Adrenal gland (tissue), 12 donors: ENCODE results near the gene THBS2. TPM values are rescaled to one million over a fixed set of nuclear protein-coding genes. Genes with fewer than 3 reads are reported as not detected.
A peak's percentile ranks its signal among the peaks of the same experiment; 100 is the strongest.

Source experiments
- DNase-seq, 7 donors: peaks; one replicate each; pipeline ENCODE4 v3.0.0-alpha.2; 2019 to 2020
- H3K27ac ChIP-seq, 5 donors: fragments of 200-600 bp; sonication (generic) in 4 of 5; 1 replicate in 3 of 5; 2 replicates in 2 of 5; pipeline versions ENCODE4 v1.5.1 to v1.8.0; 2016 to 2020; ENCODE audit warnings: mild to moderate bottlenecking in 1 of 5
- H3K27me3 ChIP-seq: fragments of 200-600 bp; 2 replicates; pipeline ENCODE4 v1.8.0; 2021
- H3K36me3 ChIP-seq, 2 donors: fragments of 200-600 bp; replicated peaks in 1 of 2; 1 replicate in 1 of 2; 2 replicates in 1 of 2; pipeline versions ENCODE4 v1.5.1 to v1.8.0; 2018 to 2022
- H3K4me1 ChIP-seq, 2 donors: fragments of 200-600 bp; replicated peaks in 1 of 2; 1 replicate in 1 of 2; 2 replicates in 1 of 2; pipeline versions ENCODE4 v1.5.1 to v1.8.0; 2018 to 2021
- H3K4me3 ChIP-seq, 4 donors: fragments of 200-600 bp; sonication (generic) in 3 of 4; one replicate each; pipeline ENCODE4 v1.5.1; 2016 to 2018
- H3K9me3 ChIP-seq, 3 donors: fragments of 200-600 bp; sonication (generic) in 1 of 3; replicated peaks in 1 of 3; 1 replicate in 2 of 3; 2 replicates in 1 of 3; pipeline versions ENCODE4 v1.5.1 to v1.8.0; 2016 to 2021
- POLR2A ChIP-seq, 2 donors: fragments of 450-650 bp; IDR thresholded peaks; one replicate each; pipeline ENCODE4 v1.6.1; 2017; ENCODE audit warnings: antibody characterized with exemption in 2 of 2, mild to moderate bottlenecking in 2 of 2, moderate library complexity in 1 of 2
- WGBS, 4 donors: extraction: QIAGEN DNeasy Blood & Tissue Kit in 2 of 4; methylation state at CpG; one replicate each; pipeline versions ENCODE4 v1.1.5 to v1.1.7; 2013 to 2017; 5-methylcytosine and 5-hydroxymethylcytosine counted together
- intact Hi-C, 2 donors: fragments of 100-400 bp; cut with DNase I; formaldehyde crosslinking; loops; one replicate each; pipeline versions ENCODE4 v1.14.1 to v1.15.0; 2022 to 2023
- polyA plus RNA-seq, 3 donors: library from polyadenylated mRNA; stranded (reverse); fragments of 200-250 nt in 2 of 3; fragments of 350-450 nt in 1 of 3; fragmentation: Illumina TruSeq in 1 of 3; extraction: RNeasy Lipid Tissue Mini Kit (QIAGEN cat#74804) in 1 of 3; gene quantifications; one replicate each; pipeline ENCODE4 v1.2.3, GENCODE V29; 2013 to 2014
- total RNA-seq, 9 donors: library from RNA; depleted of rRNA in 4 of 9; stranded (reverse); fragments of >200 nt in 4 of 9; fragments of 120-200 nt in 1 of 9; fragmentation: NEBNext Ultra II Directional in 1 of 9; extraction: Animal tissue kit (Norgen Biotek cat#: 25700) in 1 of 9; gene quantifications; one replicate each; pipeline versions ENCODE4 v1.1.0 to v1.2.4, GENCODE V29; 2013 to 2023
- TF ChIP-seq, protein P1 (sequence below), 6 experiments: fragments of 450-650 bp in 4 of 6; fragments of 200-600 bp in 2 of 6; sonication (generic) in 1 of 6; IDR thresholded peaks; 1 replicate in 5 of 6; 2 replicates in 1 of 6; pipeline versions ENCODE4 v1.5.1 to v1.8.0; 2016 to 2021; ENCODE audit warnings: antibody characterized with exemption in 6 of 6, mild to moderate bottlenecking in 2 of 6, moderate library complexity in 1 of 6
- donor health status: healthy with polysubstance abuse.
- donor health status: Bipolar disorder and iron deficiency.
- donor health status: DM: yes; HTN: yes; CAD: no.
- donor health status: DM: no; HTN: no; CAD: no.
- donor health status: DM: no; HTN: no; CAD: no.
- donor health status: DM: yes; HTN: yes; CAD: no.

The THBS2 gene
- total and polyA plus RNA-seq, 12 donors = 5.6 to 72.7 (median 14.8) TPM

DNA sequence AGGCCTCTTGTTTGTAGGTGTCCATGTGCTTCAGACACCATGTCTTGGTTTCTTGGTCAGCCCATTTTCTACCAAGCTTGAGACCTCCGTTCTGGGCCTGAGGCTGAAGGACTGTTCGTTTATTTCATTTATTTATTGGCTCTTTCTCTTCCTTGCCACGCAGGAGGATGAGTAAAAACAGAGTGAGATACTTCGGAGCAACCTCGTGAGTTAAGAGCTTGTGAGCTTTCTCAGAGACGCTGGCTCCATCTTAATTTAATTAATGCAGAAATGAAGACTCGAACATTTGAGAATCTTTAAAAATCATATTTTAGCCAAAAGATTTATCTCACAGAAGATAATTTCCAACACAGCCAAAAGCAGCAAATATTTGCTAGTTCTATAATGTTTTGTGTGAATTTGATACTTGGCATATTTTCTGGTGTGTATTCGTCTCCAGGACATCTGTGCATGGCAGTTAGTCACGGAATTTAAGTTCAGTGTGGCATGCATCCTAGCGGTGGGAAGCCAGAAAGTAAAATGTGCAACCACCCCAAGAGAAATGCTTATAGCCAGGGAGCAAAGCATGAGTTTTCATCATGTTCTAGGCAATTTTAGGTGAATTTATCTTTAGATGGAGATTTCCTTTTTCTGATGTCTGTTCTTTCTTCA lies 76.0 kb downstream of the THBS2 start:
- no peak for DNase-seq
- WGBS, 4 donors = 66 to 77% (median 74%) methylated on average over 10 of the region's 10 CpGs
- no peaks in the 10 kb centered on the region for H3K9me3 ChIP-seq
- no peak overlapping the region for H3K4me3 ChIP-seq
- TF ChIP-seq, protein P1, sequence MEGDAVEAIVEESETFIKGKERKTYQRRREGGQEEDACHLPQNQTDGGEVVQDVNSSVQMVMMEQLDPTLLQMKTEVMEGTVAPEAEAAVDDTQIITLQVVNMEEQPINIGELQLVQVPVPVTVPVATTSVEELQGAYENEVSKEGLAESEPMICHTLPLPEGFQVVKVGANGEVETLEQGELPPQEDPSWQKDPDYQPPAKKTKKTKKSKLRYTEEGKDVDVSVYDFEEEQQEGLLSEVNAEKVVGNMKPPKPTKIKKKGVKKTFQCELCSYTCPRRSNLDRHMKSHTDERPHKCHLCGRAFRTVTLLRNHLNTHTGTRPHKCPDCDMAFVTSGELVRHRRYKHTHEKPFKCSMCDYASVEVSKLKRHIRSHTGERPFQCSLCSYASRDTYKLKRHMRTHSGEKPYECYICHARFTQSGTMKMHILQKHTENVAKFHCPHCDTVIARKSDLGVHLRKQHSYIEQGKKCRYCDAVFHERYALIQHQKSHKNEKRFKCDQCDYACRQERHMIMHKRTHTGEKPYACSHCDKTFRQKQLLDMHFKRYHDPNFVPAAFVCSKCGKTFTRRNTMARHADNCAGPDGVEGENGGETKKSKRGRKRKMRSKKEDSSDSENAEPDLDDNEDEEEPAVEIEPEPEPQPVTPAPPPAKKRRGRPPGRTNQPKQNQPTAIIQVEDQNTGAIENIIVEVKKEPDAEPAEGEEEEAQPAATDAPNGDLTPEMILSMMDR (IDR thresholded peaks at IDR 0.05) = no peak
- TF ChIP-seq POLR2A (IDR thresholded peaks at IDR 0.05) = no peak
- no peaks in the 10 kb centered on the region for H3K27me3 ChIP-seq
- intact Hi-C loops = no loop called here
- H3K4me1 ChIP-seq = no peaks in the 10 kb centered on the region
- H3K36me3 ChIP-seq = no peaks in the 10 kb centered on the region
- no peak overlapping the region for H3K27ac ChIP-seq

DNA sequence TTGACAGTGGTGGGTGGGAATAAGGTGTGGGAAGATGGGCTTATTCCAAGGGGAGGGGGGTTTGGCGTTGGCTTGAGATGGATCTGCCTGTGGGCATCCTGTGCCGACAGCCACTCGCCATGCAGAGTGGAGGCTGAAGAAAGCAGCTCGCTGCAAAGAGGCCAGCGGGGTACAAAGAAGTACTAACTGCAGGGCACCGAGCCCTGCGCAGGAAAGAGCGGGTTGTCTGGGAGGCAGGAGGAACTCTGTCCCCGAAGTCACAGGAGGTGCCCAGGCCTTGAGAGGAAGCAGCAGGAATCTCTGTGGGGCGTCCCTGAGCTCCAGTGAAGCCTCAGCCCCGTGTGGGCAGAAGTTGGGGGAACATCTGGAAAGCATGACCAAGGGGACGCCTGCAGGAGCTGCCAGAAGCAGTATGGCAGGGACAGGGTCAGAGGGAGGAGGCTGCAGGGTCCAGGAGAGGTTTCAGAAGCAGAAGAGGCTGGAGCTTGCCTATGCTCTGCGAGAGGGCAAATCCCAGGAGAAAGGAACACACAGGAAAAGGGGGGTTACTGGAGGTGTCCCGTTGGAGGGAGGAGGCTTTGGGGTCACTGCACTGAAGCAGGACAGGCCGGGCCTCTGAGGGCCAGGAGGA lies 77.2 kb downstream of the THBS2 start:
- H3K4me3 ChIP-seq = no peak overlapping the region
- H3K36me3 ChIP-seq = no peaks in the 10 kb centered on the region
- H3K27ac ChIP-seq = no peak overlapping the region
- TF ChIP-seq, protein P1 (IDR thresholded peaks at IDR 0.05) = no peak
- TF ChIP-seq POLR2A (IDR thresholded peaks at IDR 0.05) = no peak
- H3K27me3 ChIP-seq = no peaks in the 10 kb centered on the region
- intact Hi-C loops = no loop called here
- H3K4me1 ChIP-seq = no peaks in the 10 kb centered on the region
- H3K9me3 ChIP-seq = no peaks in the 10 kb centered on the region
- DNase-seq = no peak
- 81 to 89% (median 84%) methylated on average over 14 to 15 of the region's 15 CpGs for WGBS, 4 donors

GRCh38 chr6:169175360-169175887 lies 78.2 kb downstream of the THBS2 start:
- Histone ChIP-seq H3K9me3 (no peaks in the 10 kb centered on the region), H3K27me3 (no peaks in the 10 kb centered on the region), H3K36me3 (no peaks in the 10 kb centered on the region), H3K4me1 (no peaks in the 10 kb centered on the region), H3K4me3 (no peak overlapping the region), H3K27ac (no peak overlapping the region)
- WGBS, 4 donors = 86 to 92% (median 91%) methylated on average over 15 of the region's 15 CpGs
- no peak for TF ChIP-seq POLR2A (IDR thresholded peaks at IDR 0.05)
- TF ChIP-seq, protein P1 (IDR thresholded peaks at IDR 0.05) = no peak
- DNase-seq = peak in 1 of 7 donors; percentile 41
- intact Hi-C loops = no loop called here

DNA sequence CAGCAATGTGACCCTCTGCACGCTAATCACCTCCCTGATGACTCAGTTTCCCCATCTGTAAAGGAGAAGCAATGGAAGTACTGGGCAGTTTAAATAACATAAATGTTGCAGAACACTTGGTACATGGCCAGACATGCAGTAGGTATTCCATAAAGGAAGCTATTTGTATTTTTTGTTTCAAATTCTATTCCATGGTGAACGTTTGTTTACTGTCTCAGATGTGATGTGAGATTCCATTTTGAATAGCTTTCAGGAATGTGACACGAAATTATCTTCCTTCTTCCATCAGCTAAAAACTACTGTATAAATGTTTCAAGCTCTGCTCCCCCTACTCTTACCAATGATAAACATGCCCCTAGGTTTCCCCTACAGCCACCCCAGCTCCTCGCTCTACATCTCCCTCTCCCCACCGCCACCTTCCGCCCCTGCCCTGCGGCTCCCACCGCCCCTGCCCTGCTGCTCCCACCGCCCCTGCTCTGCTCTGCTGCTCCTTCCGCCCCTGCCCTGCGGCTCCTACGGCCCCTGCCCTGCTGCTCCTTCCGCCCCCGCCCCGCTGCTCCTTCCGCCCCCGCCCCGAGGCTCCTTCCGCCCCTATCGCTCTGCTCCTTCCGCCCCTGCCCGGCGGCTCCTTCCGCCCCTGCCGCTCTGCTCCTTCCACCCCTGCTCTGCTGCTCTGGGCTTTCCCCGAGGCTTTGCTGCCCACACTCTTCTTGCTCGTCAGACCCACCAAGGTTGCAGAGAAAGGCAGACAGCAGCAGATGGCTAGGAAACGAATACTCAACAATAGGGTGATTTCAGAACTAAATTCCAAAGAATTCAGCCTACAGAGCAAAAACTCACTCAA lies 78.9 kb downstream of the THBS2 start:
- peak in 1 of 7 donors; percentile 14 for DNase-seq
- intact Hi-C loops = no loop called here
- no peak overlapping the region for H3K27ac ChIP-seq
- 78 to 90% (median 83%) methylated on average over 18 to 28 of the region's 28 CpGs for whole genome bisulfite sequencing, 4 donors
- H3K36me3 ChIP-seq = no peaks in the 10 kb centered on the region
- no peak for TF ChIP-seq POLR2A (IDR thresholded peaks at IDR 0.05)
- TF ChIP-seq, protein P1 (IDR thresholded peaks at IDR 0.05) = no peak
- no peaks in the 10 kb centered on the region for H3K27me3 ChIP-seq
- H3K9me3 ChIP-seq = no peaks in the 10 kb centered on the region
- H3K4me3 ChIP-seq = no peak overlapping the region
- H3K4me1 ChIP-seq = no peaks in the 10 kb centered on the region
